ENCODE measurements around the gene HSPA12B. TPM values are rescaled to one million over a fixed set of nuclear protein-coding genes. Genes with fewer than 3 reads are reported as not detected.

Gene HSPA12B
- total RNA-seq, 4 donors from 2014 or later, result 12.7 to 30.9 (median 18.7) TPM

DNA sequence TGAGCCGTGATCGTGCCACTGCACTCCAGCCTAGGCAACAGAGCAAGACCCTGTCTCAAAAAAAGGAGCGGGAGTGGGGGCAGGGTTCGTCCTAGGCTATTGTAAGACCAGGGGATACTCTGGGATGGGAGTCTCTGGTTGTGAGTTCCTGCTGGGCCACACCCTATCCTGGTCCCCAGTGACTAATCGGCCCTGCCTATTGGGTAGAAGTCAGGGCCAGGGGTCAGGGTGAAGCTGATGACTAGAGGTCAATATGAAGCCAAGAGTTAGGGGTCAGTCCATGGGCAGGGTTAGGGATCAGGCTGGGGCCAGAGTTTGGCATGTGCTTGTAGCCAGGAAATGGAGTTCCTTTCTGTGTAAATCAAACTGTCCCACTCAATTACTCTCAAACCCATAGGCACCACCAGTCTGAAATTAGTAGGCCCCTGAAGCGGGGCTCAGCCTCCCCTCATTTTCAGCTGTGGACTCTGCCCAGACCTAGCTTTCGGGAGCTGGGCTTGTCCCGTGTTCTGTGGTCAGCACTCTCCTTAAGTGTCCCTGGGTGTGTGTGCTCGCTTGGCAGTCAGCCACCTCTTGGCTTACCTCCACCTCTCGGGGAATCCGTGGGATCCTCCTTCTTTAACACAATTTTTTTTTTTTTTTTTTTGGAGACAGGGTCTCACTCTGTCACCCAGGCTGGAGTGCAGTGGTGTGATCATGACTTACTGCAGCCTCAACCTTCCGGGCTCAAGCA, 1.8 kb downstream of the HSPA12B start:
- Histone ChIP-seq H3K27ac (peak overlapping the region in 3 of 4 donors; percentile 17 to 80 (median 77)), H3K36me3 (no peaks in the 10 kb centered on the region), H3K4me1 (peaks cover 0 to 45% (median 5%) of the 10 kb centered on the region in 4 donors), H3K27me3 (peaks cover 0 to 11% of the 10 kb centered on the region in 2 donors), H3K4me3 (peak overlapping the region in 1 of 4 donors; percentile 56), H3K9me3 (no peaks in the 10 kb centered on the region)
- TF ChIP-seq POLR2A (IDR thresholded peaks at IDR 0.05), result no peak
- TF ChIP-seq EP300 (IDR thresholded peaks at IDR 0.05), result no peak
- no peak for TF ChIP-seq CTCF (IDR thresholded peaks at IDR 0.05)
- WGBS, 2 donors, result 44 to 53% methylated on average over 10 to 12 of the region's 12 CpGs
- peak in 1 of 2 donors; percentile 32 for DNase-seq (ENCODE audit: low spot score in 2 of 2)

- Histone ChIP-seq H3K4me3 (no peak overlapping the region), H3K27ac (no peak overlapping the region), H3K36me3 (peaks cover 0 to 3% (median 0%) of the 10 kb centered on the region in 3 donors), H3K27me3 (peaks cover 0 to 11% of the 10 kb centered on the region in 2 donors), H3K9me3 (no peaks in the 10 kb centered on the region), H3K4me1 (peaks cover 0 to 59% (median 5%) of the 10 kb centered on the region in 4 donors)
- 83 to 88% methylated on average over 4 of the region's 4 CpGs for WGBS, 2 donors
- DNase-seq (ENCODE audit: low spot score in 2 of 2), result no peak
- TF ChIP-seq CTCF (IDR thresholded peaks at IDR 0.05), result no peak
- TF ChIP-seq EP300 (IDR thresholded peaks at IDR 0.05), result no peak
- no peak for TF ChIP-seq POLR2A (IDR thresholded peaks at IDR 0.05)
These were observed 3.3 kb downstream of the HSPA12B start for GRCh38 chr20:3735768-3736167.

DNA sequence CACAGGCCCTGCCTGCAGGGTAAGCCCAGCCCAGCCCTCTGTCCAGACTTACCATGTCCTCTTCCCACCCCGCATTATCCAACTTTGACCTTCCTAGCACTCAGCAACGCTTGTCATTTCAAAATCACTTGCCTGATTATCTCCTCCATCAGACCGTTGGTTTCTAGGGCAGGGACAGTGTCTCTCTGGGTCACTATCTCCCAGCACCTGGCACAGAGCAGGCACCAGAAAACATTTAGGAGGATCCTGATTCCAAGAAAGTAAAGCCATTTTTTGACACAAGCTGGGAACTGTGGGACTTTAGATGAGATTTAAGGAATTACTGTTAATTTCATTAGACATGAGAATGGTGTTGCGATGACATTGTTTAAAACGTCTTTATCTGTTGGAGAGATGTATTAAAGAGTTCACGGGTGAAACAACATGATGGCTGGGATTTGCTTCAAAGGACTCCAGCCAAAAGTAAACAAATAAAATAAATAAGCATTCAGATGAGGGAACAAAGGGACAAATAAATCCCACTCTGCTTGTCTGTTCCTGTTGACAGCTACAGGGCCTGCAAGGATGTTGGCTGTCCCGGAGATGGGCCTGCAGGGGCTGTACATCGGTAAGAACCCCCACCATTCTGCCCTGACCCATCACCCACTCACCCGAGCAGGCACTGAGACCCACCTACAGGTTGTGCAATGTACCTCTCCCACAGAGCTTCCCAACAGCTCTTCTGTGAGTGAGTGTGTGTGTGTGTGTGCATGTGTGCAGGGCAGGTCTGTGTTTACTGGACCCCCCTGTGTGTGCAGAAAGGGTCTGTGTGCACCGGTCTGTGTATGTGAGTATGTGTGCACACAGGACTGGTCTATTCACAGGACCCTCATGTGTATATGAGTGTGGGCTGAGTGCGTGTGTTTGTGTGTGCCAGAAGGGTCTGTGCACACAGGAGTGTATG, 5.9 kb downstream of the HSPA12B start:
- no peaks in the 10 kb centered on the region for H3K9me3 ChIP-seq
- H3K4me3 ChIP-seq, result no peak overlapping the region
- DNase-seq (ENCODE audit: low spot score in 2 of 2), result no peak
- no peak for TF ChIP-seq POLR2A (IDR thresholded peaks at IDR 0.05)
- TF ChIP-seq EP300 (IDR thresholded peaks at IDR 0.05), result no peak
- no peak for TF ChIP-seq CTCF (IDR thresholded peaks at IDR 0.05)
- peaks cover 0 to 3% (median 0%) of the 10 kb centered on the region in 3 donors for H3K36me3 ChIP-seq
- WGBS, 2 donors, result 53 to 61% methylated on average over 11 of the region's 11 CpGs
- H3K27ac ChIP-seq, result peak overlapping the region in 1 of 4 donors; percentile 6
- peaks cover 0 to 3% of the 10 kb centered on the region in 2 donors for H3K27me3 ChIP-seq
- H3K4me1 ChIP-seq, result peaks cover 0 to 44% (median 5%) of the 10 kb centered on the region in 4 donors

GRCh38 chr20:3739054-3739925, 6.8 kb downstream of the HSPA12B start:
- no peaks in the 10 kb centered on the region for H3K27me3 ChIP-seq
- no peak for DNase-seq (ENCODE audit: low spot score in 2 of 2)
- H3K27ac ChIP-seq, result peak overlapping the region in 3 of 4 donors; percentile 7 to 62 (median 33)
- peaks cover 0 to 3% (median 0%) of the 10 kb centered on the region in 3 donors for H3K36me3 ChIP-seq
- H3K4me3 ChIP-seq, result no peak overlapping the region
- H3K4me1 ChIP-seq, result peaks cover 0 to 36% (median 2%) of the 10 kb centered on the region in 4 donors
- WGBS, 2 donors, result 60 to 66% methylated on average over 18 to 19 of the region's 19 CpGs
- TF ChIP-seq CTCF (IDR thresholded peaks at IDR 0.05) (no peak), POLR2A (IDR thresholded peaks at IDR 0.05) (no peak), EP300 (IDR thresholded peaks at IDR 0.05) (no peak)
- H3K9me3 ChIP-seq, result no peaks in the 10 kb centered on the region
